HG02759 (cell line): Measurements from ENCODE around the gene ARMC5.

Source experiments
- ATAC-seq: cut with Tn5 transposase; IDR thresholded peaks from one replicate; pipeline ENCODE4 v1.9.1; 2021; ENCODE audit warnings: mild to moderate bottlenecking, moderate library complexity; ENCODE audit not compliant: unreplicated experiment

Gene ARMC5

GRCh38 chr16:31461201-31461920 lies 2.1 kb downstream of the ARMC5 start:
- no peak for ATAC-seq

GRCh38 chr16:31461921-31462804 lies 2.9 kb downstream of the ARMC5 start:
- ATAC-seq, result no peak

DNA sequence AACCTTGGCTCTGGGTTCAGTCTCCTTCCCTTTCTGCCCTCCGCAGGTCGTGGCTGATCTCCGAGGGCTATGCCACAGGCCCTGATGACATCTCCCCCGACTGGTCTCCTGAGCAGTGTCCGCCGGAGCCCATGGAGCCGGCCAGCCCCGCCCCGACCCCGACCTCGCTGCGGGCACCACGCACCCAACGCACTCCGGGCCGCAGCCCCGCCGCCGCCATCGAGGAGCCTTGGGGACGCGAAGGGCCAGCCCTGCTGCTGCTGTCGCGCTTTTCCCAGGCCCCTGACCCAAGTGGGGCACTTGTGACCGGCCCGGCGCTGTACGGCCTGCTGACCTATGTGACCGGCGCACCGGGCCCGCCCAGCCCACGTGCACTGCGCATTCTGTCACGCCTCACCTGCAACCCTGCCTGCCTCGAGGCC lies 5.1 kb downstream of the ARMC5 start:
- ATAC-seq, result no peak

GRCh38 chr16:31464781-31465260 lies 5.5 kb downstream of the ARMC5 start:
- no peak for ATAC-seq

GRCh38 chr16:31465788-31466370 lies 6.6 kb downstream of the ARMC5 start:
- no peak for ATAC-seq

DNA sequence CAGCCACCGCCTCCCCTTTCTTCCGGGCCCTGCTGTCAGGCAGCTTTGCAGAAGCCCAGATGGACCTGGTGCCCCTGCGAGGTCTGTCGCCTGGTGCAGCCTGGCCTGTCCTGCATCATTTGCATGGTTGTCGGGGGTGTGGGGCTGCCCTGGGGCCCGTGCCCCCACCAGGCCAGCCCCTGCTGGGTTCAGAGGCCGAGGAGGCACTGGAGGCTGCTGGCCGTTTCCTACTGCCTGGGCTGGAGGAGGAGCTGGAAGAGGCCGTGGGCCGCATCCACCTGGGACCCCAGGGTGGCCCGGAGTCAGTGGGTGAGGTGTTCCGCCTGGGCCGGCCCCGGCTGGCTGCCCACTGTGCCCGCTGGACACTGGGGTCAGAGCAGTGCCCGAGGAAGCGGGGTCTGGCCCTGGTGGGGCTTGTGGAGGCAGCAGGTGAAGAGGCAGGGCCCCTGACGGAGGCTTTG lies 7.1 kb downstream of the ARMC5 start:
- no peak for ATAC-seq

DNA sequence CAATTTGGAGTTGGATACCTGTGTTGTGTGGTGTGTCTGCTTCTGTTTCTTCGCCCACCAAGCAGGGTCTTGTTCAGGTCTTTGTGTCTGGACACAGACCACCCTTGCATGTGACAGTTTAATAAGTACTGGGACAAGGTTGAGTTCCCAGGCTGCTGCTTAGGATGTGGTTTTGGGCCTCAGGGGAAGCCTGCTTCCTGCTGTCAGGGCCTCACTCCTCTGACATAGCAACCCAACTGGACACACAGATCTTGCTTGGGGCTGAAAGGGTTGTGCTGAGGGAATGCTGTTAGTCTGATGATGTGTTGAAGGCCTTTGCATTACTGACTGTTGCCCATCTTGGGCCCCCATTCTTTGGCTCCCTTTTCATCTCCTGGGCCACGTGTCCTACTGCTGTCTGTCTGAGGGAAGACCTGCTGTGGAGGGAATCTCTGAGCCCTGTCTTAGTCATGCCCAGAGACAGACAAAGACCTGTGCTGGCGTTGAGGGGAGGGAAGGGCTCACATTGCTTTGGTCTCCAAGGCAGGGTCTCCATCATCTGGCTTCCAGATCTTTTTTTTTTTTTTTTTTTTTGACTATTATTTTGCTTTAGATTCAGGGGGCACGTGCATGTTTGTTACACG lies 8.0 kb downstream of the ARMC5 start:
- peak; percentile 56 for ATAC-seq

- ATAC-seq, result no peak
Observed at GRCh38 chr16:31467858-31468257, 8.6 kb downstream of the ARMC5 start.

GRCh38 chr16:31470615-31471014 lies 11.3 kb downstream of the ARMC5 start:
- ATAC-seq, result no peak

GRCh38 chr16:31471241-31471874 lies 12.1 kb downstream of the ARMC5 start:
- no peak for ATAC-seq

GRCh38 chr16:31471875-31472708 lies 12.8 kb downstream of the ARMC5 start, which contains the start of gene TGFB1I1:
Gene TGFB1I1 (plus strand): TSS chr16:31472152. CDS start chr16:31472189, 37 bp downstream.
- no peak for ATAC-seq

- no peak for ATAC-seq
Observed at GRCh38 chr16:31472709-31473203, 13.5 kb downstream of the ARMC5 start.

DNA sequence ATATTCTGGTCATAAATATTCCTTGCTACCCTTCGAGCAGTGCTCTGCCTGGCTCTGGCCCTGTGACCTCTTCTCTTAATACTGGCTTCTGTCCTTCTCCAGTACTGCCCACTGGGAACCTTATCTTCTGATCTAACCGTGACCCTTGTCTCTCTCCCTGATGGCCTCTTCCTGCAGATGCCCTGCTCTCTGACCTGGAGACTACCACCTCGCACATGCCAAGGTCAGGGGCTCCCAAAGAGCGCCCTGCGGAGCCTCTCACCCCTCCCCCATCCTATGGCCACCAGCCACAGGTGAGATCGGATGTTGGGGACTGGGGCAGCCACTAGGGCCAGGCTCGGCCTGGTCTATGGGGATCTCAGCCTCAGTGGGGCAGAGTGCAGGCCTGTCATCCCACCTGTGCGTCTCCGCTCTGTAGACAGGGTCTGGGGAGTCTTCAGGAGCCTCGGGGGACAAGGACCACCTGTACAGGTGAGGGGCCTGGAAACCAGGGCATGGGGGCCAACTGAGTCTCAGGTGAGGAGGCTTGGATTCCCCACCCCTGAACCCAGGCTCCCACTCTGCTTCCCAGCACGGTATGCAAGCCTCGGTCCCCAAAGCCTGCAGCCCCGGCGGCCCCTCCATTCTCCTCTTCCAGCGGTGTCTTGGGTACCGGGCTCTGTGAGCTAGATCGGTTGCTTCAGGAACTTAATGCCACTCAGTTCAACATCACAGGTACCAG lies 14.1 kb downstream of the ARMC5 start:
- ATAC-seq, result no peak

GRCh38 chr16:31474173-31474714 lies 14.9 kb downstream of the ARMC5 start:
- ATAC-seq, result no peak

DNA sequence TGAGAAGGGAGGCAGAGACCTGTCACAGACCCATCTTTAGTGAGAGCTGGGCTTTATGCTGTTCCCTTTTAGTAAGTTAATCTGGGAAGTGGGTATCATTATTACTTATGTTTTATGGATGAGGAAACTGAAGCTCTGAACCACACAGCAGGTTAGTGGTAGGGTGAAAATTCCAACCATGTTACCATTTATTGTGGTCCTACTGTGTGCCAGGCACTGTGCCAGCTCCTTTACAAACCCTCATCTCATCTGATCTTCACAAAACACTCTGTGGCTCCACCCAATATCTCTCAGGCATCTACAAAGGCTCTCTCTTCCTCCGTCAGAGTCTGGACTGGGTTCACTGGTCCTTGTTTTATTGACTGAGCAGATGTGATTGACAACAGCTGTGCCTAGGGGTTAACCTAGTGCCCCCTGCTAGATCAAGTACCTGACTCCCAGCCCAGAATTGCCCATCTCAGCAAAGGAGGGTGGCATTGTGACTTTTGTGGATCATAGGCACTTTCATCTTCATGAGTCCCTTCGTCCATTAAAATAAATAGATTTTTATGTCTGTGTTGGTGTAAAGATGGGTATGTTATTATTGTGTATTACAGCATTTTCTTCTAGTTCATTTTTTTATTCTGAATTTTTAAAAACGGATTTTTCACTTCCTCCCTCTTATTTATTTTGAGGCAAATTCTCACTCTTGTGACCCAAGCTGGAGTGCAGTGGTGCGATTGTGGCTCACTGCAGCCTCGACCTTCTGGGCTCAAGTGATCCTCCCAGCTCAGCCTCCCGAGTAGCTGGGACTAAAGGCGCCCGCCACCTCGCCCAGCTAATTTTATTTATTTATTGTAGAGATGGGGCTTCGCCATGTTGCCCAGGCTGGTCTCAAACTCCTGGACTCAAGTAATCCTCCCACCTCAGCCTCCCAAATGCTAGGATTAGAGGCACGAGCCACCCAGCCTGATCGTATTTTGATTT lies 15.8 kb downstream of the ARMC5 start:
- ATAC-seq, result no peak

DNA sequence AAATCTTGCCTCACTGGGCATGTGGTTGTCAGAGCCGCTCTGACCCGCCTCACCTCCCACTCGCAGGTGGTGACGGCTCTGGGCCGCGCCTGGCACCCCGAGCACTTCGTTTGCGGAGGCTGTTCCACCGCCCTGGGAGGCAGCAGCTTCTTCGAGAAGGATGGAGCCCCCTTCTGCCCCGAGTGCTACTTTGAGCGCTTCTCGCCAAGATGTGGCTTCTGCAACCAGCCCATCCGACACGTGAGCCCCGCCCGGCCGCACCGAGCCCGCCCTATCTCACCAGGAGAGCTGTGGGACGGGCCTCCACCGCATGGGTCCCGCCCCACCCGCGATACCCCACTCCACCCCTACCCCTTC lies 16.6 kb downstream of the ARMC5 start:
- no peak for ATAC-seq
